DND-41 (cell line): ENCODE results near the gene GBA3.

Experiments used
- CTCF ChIP-seq: IDR thresholded peaks from 2 replicates; pipeline ENCODE4 v1.5.1; 2012; ENCODE audit warnings: borderline replicate concordance, low read length, moderate library complexity, mild to moderate bottlenecking; ENCODE audit not compliant: poor library complexity, severe bottlenecking; ENCODE audit errors: extremely low read depth
- EZH2 ChIP-seq: IDR thresholded peaks from 3 replicates; pipeline ENCODE4 v1.6.1; 2012; ENCODE audit warnings: borderline replicate concordance, low read depth, mild to moderate bottlenecking, moderate library complexity, low read length, inconsistent platforms; ENCODE audit not compliant: severe bottlenecking

GRCh38 chr4:22676063-22676462, 16.7 kb upstream of the GBA3 start:
- TF ChIP-seq CTCF (no peak), EZH2 (no peak)
